ENCODE measurements around the gene TXNRD2.
A peak's percentile ranks its signal among the peaks of the same experiment; 100 is the strongest.

The TXNRD2 gene

DNA sequence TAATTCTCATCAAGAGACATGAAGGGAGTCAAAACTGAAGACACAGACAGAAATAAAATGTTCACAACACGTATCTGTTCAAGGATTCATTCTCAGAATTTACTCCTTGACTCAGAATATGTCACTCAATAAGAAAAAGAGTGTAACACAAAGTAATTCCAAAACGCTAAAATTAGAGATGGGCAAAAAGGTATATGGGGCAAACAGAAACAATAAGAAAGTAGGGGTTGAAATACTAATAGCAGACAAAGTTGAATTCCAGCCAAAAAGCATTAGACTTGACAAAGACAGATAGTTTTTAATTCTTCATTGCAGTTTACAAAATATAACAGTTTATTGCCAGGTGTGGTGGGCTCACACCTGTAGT, 113.6 kb downstream of the TXNRD2 start:
- no peak for DNase-seq
- intact Hi-C loops (cut with DNase I) = no loop called here

DNA sequence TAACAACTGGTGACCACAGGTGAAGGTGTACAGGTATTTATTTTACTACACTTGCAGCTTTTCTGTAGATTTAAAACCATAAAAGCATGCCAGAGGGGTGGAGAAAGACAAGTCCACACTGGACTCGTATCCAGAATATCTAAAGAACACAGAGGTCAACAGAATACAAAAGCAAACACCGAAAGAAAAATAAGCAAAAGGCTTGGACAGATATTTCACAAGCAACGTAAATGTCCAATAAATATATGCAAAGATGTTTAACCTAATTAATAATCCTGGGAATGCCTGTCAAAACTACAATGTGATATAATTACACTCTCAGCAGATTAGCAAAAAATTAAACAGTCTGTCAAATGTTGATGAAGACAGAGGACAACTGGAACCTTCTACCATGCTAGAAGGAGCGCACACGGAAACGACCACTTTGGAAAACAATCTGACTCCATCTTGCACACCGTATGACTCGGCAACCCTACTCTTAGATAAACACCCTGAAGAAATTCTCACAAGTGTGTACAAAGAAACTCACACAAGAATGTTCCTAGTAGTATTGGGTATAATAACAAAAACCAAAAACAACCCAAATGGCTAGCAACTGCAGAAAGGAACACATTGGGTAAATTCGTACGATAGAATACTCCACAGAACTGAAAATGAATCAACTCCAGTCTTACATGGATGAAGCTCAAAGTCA, 114.1 kb downstream of the TXNRD2 start:
- DNase-seq = peak in 1 of 42 donors; percentile 12
- intact Hi-C loops (cut with DNase I) = no loop called here

DNA sequence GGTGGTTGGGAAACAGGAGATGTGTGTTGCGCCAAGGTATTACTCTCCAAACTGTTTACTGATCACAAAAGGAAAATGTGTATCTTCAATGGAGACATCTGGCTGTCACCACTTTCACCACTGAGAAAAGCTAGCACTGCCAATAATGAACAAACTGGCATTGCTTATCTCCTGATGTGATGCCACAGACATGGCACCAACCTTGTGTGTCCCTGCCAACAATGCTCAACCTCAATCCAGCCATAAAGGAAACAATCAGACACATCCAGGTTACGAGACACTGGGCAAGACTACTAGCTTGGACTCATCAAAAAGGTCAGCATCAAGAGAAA, 115.0 kb downstream of the TXNRD2 start:
- intact Hi-C loops (cut with DNase I) = no loop called here
- peak in 2 of 42 donors; percentile 1 to 7 for DNase-seq

DNA sequence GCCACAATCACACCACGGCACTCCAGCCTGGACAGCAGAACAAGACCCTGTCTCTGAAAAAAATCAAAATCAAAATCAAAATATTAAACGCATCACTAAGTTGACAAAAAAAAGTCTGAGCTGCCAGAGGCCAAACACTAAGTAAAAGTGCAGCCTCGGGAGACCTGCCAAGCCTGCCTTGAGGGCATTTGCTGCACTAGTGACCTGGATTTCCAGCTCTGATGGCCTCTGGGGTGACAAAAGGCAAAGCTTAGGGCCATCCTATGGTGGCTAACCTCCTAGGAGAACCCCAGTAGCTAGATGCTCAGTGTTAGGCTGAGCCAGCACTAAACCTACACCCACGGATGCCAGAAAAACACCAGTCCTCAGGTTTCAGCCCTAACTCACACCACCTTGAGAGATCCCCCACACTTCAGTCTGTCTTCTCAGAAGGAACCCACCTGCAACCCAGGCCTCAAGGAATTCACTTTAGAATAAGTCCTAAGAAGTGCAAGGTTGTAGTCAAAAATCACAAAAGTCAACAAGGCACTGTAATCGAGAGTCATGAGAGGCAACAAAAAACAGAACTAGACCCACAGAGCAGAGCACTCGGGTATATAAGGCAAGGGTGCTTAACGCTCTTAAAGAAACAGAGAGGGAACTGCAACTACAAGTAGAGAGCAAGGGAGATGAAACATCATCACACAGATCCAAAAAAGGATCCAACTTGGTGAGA, 115.6 kb downstream of the TXNRD2 start:
- intact Hi-C loops (cut with DNase I) = no loop called here
- peak in 17 of 42 donors; percentile 1 to 36 (median 7) for DNase-seq
